C4-2B (cell line): ENCODE measurements around the gene DDX20.

Source experiments
- H3K27ac ChIP-seq: fragments of 450-650 bp; 2 replicates; pipeline ENCODE4 v1.5.1; 2017
- ZFX ChIP-seq: fragments of 450-650 bp; IDR thresholded peaks from 2 replicates; pipeline ENCODE4 v1.6.1; 2017
- TF ChIP-seq, protein P1 (sequence below): fragments of 450-650 bp; conservative IDR thresholded peaks from 2 replicates; pipeline ENCODE4 v1.5.1; 2017; ENCODE audit warnings: mild to moderate bottlenecking

Gene DDX20

GRCh38 chr1:111727056-111727455 lies 28.6 kb upstream of the DDX20 start:
- no peak overlapping the region for H3K27ac ChIP-seq
- no peak for TF ChIP-seq ZFX

DNA sequence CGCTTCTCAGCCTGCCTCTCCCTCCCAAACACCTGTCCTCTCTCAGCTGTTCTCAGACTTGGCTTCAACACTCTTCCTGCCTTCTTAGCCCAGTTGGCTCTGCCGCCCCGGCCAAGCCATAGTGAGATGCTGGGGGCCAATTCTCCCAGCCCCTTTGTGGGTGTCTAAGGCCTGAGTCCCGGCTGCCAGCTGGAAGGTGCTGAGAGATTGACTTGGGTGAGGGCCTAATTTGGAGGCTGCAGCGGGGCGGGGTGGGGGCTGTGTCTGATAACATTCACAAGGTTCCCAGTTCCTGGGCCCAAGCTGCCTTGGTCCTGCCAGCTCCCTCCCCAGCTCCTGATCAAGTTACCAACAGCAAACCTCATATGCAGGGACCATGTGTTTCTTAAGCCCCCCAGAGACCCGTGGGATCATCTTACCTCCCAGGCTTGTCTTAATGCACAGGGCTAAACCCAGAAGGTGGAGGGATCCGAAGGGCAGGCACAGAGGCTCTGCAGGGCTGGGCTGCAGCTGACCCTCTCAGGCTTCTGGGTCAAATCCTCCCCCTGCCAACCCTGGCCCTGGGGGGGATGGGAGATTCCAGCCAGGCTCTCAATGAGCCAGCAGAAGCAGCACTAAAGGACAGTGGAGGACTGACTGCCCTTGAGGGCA lies 26.3 kb upstream of the DDX20 start:
- TF ChIP-seq, protein P1, sequence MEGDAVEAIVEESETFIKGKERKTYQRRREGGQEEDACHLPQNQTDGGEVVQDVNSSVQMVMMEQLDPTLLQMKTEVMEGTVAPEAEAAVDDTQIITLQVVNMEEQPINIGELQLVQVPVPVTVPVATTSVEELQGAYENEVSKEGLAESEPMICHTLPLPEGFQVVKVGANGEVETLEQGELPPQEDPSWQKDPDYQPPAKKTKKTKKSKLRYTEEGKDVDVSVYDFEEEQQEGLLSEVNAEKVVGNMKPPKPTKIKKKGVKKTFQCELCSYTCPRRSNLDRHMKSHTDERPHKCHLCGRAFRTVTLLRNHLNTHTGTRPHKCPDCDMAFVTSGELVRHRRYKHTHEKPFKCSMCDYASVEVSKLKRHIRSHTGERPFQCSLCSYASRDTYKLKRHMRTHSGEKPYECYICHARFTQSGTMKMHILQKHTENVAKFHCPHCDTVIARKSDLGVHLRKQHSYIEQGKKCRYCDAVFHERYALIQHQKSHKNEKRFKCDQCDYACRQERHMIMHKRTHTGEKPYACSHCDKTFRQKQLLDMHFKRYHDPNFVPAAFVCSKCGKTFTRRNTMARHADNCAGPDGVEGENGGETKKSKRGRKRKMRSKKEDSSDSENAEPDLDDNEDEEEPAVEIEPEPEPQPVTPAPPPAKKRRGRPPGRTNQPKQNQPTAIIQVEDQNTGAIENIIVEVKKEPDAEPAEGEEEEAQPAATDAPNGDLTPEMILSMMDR: no peak
- TF ChIP-seq ZFX: no peak
- no peak overlapping the region for H3K27ac ChIP-seq

DNA sequence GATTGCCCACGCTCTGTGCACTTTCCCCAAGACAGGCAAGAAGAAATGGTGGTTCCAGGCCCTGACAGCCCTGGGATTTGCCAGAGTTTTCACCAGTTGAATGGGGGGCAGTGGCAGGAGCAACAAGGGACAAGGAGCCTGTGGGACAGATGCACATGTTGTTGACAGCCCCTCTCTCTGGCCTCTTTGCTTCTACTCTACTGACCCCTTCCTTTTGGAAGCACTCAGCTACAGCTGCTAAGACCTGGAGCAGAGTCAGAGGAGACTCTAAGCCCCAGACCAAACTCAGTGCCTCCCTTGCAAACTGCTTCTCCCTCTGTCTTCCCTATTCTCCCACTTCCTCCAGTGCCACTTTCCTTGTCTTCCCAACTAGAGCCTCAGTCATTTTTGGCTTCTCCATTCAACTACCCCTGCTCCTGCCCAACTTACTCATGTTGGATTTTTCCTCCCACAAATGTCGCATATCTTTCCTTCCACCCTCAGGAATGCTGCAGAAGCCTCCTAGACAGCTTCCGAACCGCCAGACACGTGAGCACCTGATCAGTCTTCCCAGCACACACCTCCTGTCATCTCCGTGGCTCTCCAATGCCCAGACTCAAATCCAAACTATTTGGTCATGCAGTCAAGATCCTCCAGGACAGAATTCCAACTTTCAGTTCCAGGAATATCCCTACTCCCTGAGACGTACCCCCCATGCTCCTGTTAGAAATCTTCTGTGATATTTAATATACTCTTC lies 25.6 kb upstream of the DDX20 start:
- TF ChIP-seq, protein P1: no peak
- no peak for TF ChIP-seq ZFX

GRCh38 chr1:111730706-111731105 lies 25.0 kb upstream of the DDX20 start:
- no peak overlapping the region for H3K27ac ChIP-seq
- TF ChIP-seq, protein P1: no peak
- no peak for TF ChIP-seq ZFX

More for the DNA sequence above, 25.6 kb upstream of the DDX20 start:
- no peak overlapping the region for H3K27ac ChIP-seq

GRCh38 chr1:111731956-111732355 lies 23.7 kb upstream of the DDX20 start:
- TF ChIP-seq, protein P1: no peak
- no peak for TF ChIP-seq ZFX
- H3K27ac ChIP-seq: no peak overlapping the region

DNA sequence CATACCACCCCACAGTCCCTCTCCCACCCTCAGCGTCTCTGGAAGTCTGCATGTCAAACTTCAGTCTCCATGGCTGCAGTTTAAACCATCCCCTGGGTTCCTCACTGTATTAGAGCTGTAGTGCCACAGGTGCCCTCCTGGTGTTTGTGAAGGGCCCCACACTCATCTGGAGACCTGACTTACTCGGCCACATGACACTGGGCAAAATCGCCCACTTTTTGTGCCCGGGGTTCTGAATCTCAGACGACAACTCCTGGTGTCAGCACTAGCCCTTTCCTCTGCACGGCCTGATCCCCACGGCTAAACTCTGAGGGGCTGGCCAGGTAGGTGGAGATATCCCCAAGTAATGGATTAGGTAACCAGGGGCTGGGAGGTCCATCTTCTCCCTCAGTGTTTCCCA lies 23.0 kb upstream of the DDX20 start:
- TF ChIP-seq, protein P1: no peak
- no peak for TF ChIP-seq ZFX

DNA sequence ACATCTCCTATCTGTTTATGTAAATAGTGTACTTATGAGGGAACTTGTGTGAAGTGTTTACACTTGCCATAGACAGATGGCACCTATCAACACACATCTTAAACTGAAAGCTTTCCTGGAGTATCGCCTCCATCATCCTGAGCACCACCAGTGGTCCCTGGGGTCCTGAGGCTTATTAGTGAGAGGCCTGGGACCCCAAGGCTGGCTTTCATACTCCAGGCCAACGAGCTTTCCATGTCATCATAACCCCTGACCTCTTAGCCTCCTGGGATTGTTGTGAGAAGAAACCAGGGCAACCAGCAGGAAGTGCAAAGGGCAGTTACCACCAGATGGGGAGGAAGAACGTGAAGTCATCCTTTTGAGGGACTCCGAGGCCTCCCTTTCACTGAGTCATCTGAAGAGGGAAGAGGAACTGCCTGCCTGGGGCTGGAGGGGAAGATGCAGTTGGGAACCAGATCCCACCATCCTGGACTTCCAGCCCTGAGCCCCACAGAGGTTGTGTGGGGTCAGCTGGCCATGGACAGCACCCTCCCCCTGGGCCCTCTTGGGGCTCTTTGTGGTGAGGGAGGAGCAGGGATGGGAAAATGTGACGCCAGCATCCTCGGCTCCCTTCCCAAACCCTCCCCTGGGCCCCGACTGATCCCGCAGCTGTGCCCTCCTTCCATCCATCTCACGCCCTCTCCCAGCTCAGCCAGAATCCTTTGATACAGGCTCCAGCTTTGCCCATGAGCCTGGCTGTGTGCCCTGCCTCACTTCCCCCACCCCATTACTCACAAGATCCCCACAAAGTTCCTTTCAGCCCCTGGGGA lies 22.3 kb upstream of the DDX20 start:
- H3K27ac ChIP-seq: no peak overlapping the region
- TF ChIP-seq, protein P1: no peak
- TF ChIP-seq ZFX: no peak

More for the DNA sequence above, 23.0 kb upstream of the DDX20 start:
- H3K27ac ChIP-seq: no peak overlapping the region
